ENCODE results near the gene C5. TPM values are rescaled to one million over a fixed set of nuclear protein-coding genes. Genes with fewer than 3 reads are reported as not detected.

C5 gene
- total and polyA plus RNA-seq, 2 experiments from 2014 or later: 0.31 TPM; not detected in 1

DNA sequence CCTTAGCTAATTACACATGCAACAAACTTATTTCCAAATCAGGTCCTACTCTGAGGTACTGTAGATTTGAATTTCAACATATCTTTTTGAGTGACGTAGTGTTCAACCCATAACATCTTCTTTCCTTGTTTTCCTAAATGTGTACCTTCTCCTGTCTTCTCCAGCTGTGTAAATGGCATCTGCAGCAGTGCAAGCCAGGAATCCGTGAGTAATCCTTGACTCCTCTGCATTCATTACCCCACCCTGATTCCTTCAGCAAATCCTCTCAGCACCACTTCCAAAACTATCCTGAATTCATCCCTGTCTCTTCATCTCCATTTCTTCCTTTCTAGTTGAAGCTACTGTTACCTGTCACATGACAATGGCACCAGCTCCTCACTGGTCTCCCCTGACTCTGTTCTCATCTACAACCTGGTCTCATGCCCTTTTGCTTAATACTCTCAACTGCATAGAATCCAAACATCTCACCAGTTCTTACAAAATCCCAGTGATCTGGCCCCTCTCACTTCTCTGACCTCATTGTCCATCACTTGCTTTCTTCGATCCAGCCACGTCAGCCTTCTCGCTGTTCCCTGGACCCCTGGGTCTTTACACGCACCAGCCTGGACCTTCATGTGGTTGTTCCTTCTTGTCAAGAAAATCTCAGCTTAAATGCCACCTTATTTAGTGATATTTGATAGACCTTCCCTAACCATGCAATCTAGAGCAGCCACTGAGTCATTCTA lies 108.9 kb downstream of the C5 start:
- TF ChIP-seq, protein P1, sequence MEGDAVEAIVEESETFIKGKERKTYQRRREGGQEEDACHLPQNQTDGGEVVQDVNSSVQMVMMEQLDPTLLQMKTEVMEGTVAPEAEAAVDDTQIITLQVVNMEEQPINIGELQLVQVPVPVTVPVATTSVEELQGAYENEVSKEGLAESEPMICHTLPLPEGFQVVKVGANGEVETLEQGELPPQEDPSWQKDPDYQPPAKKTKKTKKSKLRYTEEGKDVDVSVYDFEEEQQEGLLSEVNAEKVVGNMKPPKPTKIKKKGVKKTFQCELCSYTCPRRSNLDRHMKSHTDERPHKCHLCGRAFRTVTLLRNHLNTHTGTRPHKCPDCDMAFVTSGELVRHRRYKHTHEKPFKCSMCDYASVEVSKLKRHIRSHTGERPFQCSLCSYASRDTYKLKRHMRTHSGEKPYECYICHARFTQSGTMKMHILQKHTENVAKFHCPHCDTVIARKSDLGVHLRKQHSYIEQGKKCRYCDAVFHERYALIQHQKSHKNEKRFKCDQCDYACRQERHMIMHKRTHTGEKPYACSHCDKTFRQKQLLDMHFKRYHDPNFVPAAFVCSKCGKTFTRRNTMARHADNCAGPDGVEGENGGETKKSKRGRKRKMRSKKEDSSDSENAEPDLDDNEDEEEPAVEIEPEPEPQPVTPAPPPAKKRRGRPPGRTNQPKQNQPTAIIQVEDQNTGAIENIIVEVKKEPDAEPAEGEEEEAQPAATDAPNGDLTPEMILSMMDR (conservative IDR thresholded peaks at IDR 0.05; ENCODE audit: low read depth in 2 of 2): no peak
- TF ChIP-seq POLR2AphosphoS5 (IDR thresholded peaks at IDR 0.05; ENCODE audit: low read depth): no peak
- TF ChIP-seq JUNB (IDR thresholded peaks at IDR 0.05; ENCODE audit: unreplicated experiment): no peak
- no peak for TF ChIP-seq EZH2 (IDR thresholded peaks at IDR 0.05; ENCODE audit: low read depth, unreplicated experiment)
- TF ChIP-seq, protein P2, sequence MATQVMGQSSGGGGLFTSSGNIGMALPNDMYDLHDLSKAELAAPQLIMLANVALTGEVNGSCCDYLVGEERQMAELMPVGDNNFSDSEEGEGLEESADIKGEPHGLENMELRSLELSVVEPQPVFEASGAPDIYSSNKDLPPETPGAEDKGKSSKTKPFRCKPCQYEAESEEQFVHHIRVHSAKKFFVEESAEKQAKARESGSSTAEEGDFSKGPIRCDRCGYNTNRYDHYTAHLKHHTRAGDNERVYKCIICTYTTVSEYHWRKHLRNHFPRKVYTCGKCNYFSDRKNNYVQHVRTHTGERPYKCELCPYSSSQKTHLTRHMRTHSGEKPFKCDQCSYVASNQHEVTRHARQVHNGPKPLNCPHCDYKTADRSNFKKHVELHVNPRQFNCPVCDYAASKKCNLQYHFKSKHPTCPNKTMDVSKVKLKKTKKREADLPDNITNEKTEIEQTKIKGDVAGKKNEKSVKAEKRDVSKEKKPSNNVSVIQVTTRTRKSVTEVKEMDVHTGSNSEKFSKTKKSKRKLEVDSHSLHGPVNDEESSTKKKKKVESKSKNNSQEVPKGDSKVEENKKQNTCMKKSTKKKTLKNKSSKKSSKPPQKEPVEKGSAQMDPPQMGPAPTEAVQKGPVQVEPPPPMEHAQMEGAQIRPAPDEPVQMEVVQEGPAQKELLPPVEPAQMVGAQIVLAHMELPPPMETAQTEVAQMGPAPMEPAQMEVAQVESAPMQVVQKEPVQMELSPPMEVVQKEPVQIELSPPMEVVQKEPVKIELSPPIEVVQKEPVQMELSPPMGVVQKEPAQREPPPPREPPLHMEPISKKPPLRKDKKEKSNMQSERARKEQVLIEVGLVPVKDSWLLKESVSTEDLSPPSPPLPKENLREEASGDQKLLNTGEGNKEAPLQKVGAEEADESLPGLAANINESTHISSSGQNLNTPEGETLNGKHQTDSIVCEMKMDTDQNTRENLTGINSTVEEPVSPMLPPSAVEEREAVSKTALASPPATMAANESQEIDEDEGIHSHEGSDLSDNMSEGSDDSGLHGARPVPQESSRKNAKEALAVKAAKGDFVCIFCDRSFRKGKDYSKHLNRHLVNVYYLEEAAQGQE (IDR thresholded peaks at IDR 0.05; ENCODE audit: unreplicated experiment): no peak
- TF ChIP-seq EZH2phosphoT487 (IDR thresholded peaks at IDR 0.05; ENCODE audit: unreplicated experiment): no peak
- no peak for TF ChIP-seq STAT1 (IDR thresholded peaks at IDR 0.05; ENCODE audit: unreplicated experiment)
- TF ChIP-seq ETS1 (IDR thresholded peaks at IDR 0.05): no peak
- TF ChIP-seq, protein P3, sequence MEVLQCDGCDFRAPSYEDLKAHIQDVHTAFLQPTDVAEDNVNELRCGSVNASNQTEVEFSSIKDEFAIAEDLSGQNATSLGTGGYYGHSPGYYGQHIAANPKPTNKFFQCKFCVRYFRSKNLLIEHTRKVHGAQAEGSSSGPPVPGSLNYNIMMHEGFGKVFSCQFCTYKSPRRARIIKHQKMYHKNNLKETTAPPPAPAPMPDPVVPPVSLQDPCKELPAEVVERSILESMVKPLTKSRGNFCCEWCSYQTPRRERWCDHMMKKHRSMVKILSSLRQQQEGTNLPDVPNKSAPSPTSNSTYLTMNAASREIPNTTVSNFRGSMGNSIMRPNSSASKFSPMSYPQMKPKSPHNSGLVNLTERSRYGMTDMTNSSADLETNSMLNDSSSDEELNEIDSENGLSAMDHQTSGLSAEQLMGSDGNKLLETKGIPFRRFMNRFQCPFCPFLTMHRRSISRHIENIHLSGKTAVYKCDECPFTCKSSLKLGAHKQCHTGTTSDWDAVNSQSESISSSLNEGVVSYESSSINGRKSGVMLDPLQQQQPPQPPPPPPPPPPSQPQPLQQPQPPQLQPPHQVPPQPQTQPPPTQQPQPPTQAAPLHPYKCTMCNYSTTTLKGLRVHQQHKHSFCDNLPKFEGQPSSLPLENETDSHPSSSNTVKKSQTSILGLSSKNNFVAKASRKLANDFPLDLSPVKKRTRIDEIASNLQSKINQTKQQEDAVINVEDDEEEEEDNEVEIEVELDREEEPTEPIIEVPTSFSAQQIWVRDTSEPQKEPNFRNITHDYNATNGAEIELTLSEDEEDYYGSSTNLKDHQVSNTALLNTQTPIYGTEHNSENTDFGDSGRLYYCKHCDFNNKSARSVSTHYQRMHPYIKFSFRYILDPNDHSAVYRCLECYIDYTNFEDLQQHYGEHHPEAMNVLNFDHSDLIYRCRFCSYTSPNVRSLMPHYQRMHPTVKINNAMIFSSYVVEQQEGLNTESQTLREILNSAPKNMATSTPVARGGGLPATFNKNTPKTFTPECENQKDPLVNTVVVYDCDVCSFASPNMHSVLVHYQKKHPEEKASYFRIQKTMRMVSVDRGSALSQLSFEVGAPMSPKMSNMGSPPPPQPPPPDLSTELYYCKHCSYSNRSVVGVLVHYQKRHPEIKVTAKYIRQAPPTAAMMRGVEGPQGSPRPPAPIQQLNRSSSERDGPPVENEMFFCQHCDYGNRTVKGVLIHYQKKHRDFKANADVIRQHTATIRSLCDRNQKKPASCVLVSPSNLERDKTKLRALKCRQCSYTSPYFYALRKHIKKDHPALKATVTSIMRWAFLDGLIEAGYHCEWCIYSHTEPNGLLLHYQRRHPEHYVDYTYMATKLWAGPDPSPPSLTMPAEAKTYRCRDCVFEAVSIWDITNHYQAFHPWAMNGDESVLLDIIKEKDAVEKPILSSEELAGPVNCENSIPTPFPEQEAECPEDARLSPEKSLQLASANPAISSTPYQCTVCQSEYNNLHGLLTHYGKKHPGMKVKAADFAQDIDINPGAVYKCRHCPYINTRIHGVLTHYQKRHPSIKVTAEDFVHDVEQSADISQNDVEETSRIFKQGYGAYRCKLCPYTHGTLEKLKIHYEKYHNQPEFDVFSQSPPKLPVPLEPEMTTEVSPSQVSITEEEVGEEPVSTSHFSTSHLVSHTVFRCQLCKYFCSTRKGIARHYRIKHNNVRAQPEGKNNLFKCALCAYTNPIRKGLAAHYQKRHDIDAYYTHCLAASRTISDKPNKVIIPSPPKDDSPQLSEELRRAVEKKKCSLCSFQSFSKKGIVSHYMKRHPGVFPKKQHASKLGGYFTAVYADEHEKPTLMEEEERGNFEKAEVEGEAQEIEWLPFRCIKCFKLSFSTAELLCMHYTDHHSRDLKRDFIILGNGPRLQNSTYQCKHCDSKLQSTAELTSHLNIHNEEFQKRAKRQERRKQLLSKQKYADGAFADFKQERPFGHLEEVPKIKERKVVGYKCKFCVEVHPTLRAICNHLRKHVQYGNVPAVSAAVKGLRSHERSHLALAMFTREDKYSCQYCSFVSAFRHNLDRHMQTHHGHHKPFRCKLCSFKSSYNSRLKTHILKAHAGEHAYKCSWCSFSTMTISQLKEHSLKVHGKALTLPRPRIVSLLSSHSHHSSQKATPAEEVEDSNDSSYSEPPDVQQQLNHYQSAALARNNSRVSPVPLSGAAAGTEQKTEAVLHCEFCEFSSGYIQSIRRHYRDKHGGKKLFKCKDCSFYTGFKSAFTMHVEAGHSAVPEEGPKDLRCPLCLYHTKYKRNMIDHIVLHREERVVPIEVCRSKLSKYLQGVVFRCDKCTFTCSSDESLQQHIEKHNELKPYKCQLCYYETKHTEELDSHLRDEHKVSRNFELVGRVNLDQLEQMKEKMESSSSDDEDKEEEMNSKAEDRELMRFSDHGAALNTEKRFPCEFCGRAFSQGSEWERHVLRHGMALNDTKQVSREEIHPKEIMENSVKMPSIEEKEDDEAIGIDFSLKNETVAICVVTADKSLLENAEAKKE (CRISPR knock-in tag; IDR thresholded peaks at IDR 0.05): no peak
- TF ChIP-seq NANOG (IDR thresholded peaks at IDR 0.05; ENCODE audit: borderline replicate concordance): no peak
- Mint-ChIP-seq H3K36me3 (ENCODE audit: low read depth) (no peaks in the 10 kb centered on the region), H3K4me3 (no peak overlapping the region), H3K9me3 (no peaks in the 10 kb centered on the region), H3K4me1 (peaks cover 30% of the 10 kb centered on the region), H3K27ac (no peak overlapping the region), H3K27me3 (ENCODE audit: insufficient read depth, low read depth, poor library complexity) (peaks cover 8% of the 10 kb centered on the region)
- ATAC-seq (no peak), DNase-seq (ENCODE audit: low spot score) (no peak)
- Histone ChIP-seq H3K36me3 (ENCODE audit: insufficient read depth) (no peaks in the 10 kb centered on the region), H3F3A (replicated peaks; ENCODE audit: low read depth) (0 out of 2 replicates have a peak, but pooled peaks cover 7% of the 10 kb centered on the region), H3K27ac (ENCODE audit: low read depth) (no peak overlapping the region), H3K27me3 (ENCODE audit: insufficient read depth) (no peaks in the 10 kb centered on the region), H4K20me1 (replicated peaks; ENCODE audit: insufficient read depth) (no peaks in the 10 kb centered on the region), H3K4me2 (no peak overlapping the region), H2AFZ (peak overlapping the region; percentile 60; the same call in 1 of the 2 replicates), H3K4me1 (ENCODE audit: insufficient read depth) (peaks cover 30% of the 10 kb centered on the region), H3K4me3 (no peak overlapping the region), H3K9me2 (ENCODE audit: insufficient read depth) (no peaks in the 10 kb centered on the region), H3K79me2 (replicated peaks; ENCODE audit: insufficient read depth) (no peaks in the 10 kb centered on the region)

Measured in GM23338 (cell line).